Thymus (tissue), 2 donors: ENCODE data around the gene IL1RAP. TPM values are rescaled to one million over a fixed set of nuclear protein-coding genes. Genes with fewer than 3 reads are reported as not detected.

Experiments used
- polyA plus RNA-seq: library from polyadenylated mRNA; stranded (reverse); fragments of 200-250 nt; gene quantifications from one replicate; pipeline ENCODE4 v1.2.3, GENCODE V29; 2013
- total RNA-seq: library from RNA; stranded (reverse); fragments of 120-200 nt; gene quantifications from one replicate; pipeline ENCODE4 v1.2.4, GENCODE V29; 2013
- donor health status: healthy.

Gene IL1RAP
- total and polyA plus RNA-seq, 2 donors: 5.7 to 6.8 TPM

Other genes starting within 250 kb of the IL1RAP start
- gene CLDN1, start 191.6 kb upstream of the IL1RAP start, total RNA-seq: 9.5 TPM
- gene CLDN1, start 191.6 kb upstream of the IL1RAP start, polyA plus RNA-seq: 62.2 TPM
- gene CLDN16, start 125.9 kb upstream of the IL1RAP start, total RNA-seq: 0.52 TPM
- gene CLDN16, start 125.9 kb upstream of the IL1RAP start, polyA plus RNA-seq: 1.3 TPM
- not detected for gene TMEM207, start 64.2 kb upstream of the IL1RAP start, total RNA-seq
- not detected for gene TMEM207, start 64.2 kb upstream of the IL1RAP start, polyA plus RNA-seq